Astrocyte of the cerebellum (primary cell): ENCODE data around the gene DUS1L.
A peak's percentile ranks its signal among the peaks of the same experiment; 100 is the strongest.

Experiments used
- DNase-seq: peaks from one replicate; pipeline ENCODE4 v3.0.0-alpha.2; 2011; ENCODE audit warnings: low read depth
- H3K4me3 ChIP-seq: 2 replicates; pipeline ENCODE4 v1.5.1; 2011; ENCODE audit warnings: mild to moderate bottlenecking, low read depth, low read length, moderate library complexity
- in situ Hi-C: cut with HindIII; loops from 2 replicates; pipeline ENCODE4 v1.10.0; 2017; ENCODE audit warnings: low sequenced_read_pairs
- TF ChIP-seq, protein P1 (sequence below): IDR thresholded peaks from 2 replicates; pipeline ENCODE4 v1.5.1; 2012; ENCODE audit warnings: low read length, low read depth, moderate library complexity, mild to moderate bottlenecking; ENCODE audit errors: missing control alignments

Gene DUS1L

DNA sequence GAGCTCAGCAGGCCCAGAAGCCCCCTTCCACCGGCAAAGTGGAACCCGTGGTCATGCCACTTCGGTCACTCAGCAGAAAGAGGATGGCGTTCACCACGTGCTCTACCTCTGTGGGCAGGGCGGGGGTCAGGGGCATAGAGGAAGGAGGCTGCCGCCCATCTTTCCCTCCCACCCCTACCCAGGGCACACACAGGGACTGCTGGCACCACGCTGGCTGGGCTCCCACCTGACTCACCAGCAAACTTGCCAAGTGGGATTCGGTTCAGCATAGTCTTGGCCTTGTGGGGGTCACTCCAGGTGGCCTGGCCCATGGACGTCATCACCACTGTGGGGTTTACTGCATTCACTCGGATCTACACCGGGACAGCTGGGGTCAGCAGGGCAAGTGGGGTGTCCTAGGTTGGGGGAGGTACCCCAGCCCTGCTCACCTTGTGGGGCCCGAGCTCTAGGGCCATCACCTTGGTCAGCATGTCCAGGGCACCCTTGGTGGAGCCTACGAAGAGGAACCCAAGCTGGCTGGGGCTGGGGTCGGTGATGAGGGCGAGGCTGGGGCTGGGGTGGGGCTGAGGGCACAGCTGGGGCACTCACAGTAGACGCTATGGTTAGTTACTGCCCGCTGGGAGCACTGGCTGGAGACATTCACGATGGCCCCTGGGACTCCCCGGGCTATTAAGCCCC, 29.5 kb downstream of the DUS1L start:
- TF ChIP-seq, protein P1, sequence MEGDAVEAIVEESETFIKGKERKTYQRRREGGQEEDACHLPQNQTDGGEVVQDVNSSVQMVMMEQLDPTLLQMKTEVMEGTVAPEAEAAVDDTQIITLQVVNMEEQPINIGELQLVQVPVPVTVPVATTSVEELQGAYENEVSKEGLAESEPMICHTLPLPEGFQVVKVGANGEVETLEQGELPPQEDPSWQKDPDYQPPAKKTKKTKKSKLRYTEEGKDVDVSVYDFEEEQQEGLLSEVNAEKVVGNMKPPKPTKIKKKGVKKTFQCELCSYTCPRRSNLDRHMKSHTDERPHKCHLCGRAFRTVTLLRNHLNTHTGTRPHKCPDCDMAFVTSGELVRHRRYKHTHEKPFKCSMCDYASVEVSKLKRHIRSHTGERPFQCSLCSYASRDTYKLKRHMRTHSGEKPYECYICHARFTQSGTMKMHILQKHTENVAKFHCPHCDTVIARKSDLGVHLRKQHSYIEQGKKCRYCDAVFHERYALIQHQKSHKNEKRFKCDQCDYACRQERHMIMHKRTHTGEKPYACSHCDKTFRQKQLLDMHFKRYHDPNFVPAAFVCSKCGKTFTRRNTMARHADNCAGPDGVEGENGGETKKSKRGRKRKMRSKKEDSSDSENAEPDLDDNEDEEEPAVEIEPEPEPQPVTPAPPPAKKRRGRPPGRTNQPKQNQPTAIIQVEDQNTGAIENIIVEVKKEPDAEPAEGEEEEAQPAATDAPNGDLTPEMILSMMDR: no peak
- H3K4me3 ChIP-seq: peak overlapping the region; percentile 61
- in situ Hi-C loops: loop anchor here (10.0 kb wide), 2 partner anchors 61 to 99 kb away; partner anchors contain the start of gene ASPSCR1
- DNase-seq: no peak

DNA sequence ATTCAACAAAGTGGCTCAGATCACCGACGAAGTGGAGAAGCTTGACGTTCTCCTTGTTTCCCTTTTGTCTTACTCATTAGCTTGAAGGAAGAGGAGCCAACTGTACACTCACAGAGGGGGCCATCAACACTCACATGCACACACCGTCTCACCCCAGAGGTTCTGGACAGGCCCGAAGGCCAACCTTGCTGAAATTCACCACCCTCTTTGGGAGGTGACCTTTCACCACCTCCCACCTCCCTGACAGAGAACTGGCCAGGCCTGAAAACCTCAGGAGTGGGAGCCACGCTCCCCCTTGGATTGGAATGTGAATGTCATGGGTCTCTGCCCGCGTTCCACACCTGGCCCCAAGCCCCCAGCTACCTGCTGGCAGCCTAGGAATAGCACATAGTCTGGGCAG, 30.1 kb downstream of the DUS1L start:
- DNase-seq: no peak
- in situ Hi-C loops: loop anchor here (10.0 kb wide), 2 partner anchors 61 to 99 kb away; partner anchors contain the start of gene ASPSCR1
- TF ChIP-seq, protein P1: no peak
- no peak overlapping the region for H3K4me3 ChIP-seq

DNA sequence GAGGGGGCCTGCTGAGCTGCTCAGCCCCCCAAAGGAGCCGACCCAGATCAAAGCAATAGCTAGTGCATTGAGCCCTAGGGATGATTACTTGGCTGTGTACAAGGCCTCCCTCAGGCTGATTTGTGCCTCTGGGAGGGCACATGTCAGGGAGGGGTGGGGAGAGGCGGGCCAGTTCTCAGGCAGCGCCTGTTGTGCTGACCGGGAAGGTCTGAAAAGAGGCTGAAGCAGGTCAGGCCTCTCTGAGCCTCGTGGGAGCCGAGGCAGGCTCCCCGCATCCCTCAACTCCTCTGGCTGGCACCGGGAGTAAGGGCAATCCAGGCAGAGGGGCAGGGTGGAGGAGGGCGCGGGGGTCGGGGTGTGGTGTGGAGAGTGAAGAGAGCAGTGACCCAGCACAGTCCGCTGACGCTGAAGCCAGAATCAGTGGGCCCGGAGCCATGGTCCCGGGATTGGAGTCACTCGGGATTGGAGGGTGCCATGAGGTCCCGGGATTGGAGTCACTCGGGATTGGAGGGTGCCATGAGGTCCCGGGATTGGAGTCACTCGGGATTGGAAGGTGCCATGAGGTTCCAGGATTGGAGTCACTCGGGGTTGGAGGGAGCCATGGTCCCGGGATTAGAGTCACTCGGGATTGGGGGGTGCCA, 31.1 kb downstream of the DUS1L start:
- TF ChIP-seq, protein P1: no peak
- in situ Hi-C loops: loop anchor here (10.0 kb wide), 2 partner anchors 60 to 100 kb away; partner anchors contain the start of gene ASPSCR1

DNA sequence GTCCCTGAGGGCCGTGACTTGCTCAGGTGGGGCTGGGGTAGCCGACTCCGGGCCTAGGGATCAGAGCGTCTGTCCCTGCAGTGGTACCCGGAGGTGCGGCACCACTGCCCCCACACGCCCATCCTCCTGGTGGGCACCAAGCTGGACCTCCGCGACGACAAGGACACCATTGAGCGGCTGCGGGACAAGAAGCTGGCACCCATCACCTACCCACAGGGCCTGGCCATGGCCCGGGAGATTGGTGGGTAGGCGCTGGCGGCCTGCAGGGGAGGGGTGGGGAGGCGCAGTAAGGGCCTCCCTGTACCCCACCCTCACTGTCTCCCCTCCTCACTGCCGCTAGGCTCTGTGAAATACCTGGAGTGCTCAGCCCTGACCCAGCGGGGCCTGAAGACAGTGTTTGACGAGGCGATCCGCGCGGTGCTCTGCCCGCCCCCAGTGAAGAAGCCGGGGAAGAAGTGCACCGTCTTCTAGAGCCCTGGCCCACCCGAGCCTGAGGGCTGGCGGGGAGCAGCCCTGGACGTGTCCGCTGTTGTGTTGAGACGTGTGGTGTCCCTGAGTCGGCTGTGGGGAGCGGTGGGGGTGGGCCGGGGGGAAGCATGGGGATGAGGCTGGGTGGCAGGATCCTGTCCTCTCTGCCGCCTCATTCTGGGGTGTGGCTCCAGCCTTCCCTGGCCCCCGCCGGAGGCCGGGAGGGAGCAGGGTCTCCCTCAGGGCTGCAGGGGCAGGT, 32.1 kb downstream of the DUS1L start:
- in situ Hi-C loops: loop anchor here (10.0 kb wide), 2 partner anchors 59 to 101 kb away; partner anchors contain the start of gene ASPSCR1
- H3K4me3 ChIP-seq: no peak overlapping the region
- no peak for DNase-seq
- TF ChIP-seq, protein P1: no peak

More for the DNA sequence above, 31.1 kb downstream of the DUS1L start:
- no peak for DNase-seq
- no peak overlapping the region for H3K4me3 ChIP-seq

DNA sequence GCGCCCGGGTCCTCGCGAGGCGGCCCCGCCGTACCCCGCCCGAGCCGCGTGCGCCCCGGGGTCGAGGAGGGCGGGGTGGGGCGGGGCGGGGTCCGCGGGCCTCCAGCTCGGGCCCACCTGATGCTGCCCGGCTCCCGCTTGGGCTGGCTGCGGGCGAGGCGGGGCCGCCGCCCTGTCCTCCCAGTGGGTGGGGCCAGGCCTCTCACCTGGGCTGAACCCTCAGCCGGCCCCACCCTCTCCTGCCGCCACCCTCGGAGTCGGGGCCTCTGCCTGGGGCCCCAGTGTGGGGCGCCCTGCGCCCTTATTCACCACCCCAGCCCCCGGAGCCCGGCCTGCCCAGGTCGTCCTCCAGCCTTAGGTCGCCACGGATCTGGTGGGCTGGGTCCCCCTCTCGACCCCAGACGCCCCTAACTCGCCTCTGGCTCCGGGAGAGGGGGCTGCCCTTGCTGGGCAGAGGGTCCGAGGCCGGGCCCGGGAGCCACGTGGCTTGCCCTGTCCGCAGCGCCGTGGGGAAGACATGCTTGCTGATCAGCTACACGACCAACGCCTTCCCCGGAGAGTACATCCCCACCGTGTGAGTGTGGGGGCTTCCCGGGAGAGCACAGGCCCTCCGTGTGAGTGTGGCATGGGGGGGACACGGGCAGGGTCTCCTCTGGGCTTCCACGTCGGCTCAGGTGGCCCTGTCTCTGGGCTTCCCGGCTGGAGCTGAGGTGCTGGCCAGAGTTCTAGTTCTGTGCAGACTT, 33.5 kb downstream of the DUS1L start:
- TF ChIP-seq, protein P1: no peak
- no peak for DNase-seq
- in situ Hi-C loops: loop anchor here (10.0 kb wide), 2 partner anchors 57 to 103 kb away; partner anchors contain the start of gene ASPSCR1
- H3K4me3 ChIP-seq: peak overlapping the region; percentile 58
